GF-D8 (cell line): Measurements from ENCODE around the gene ABCC1.

Experiments
- DNase-seq: peaks from one replicate; lab custom pipeline; 2025; lab: John Stamatoyannopoulos, UW

ABCC1 gene

DNA sequence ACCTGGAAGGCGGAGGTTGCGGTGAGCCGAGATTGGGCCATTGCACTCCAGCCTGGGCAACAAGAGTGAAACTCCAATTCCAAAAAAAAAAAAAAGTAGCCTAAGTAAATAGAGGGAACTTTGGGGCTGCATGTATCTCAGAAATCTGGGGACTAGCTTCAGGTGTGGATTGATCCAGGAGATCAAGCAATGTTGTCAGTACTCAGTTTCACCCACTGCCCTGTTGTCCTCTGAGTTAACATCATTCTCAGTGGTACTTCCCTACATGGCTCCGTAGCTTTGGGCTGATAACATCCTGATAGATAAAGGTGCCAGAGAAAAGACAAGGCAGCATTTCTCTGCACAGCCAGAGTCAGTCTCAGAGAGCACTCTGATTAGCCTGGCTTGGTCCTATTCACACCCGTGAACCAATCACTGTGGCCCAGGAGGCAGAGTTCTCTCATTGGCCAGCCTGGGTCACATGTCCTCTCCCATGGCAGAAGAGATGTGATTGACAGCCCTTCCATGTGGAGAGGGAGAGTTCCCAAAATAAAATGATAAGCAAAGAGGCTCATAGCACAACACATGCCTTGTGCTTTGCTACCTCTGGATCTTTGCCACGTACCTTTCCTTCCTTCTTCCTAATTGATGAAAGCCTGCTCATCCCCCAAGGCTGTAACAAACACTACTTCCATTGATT lies 99.6 kb downstream of the ABCC1 start:
- DNase-seq = no peak

DNA sequence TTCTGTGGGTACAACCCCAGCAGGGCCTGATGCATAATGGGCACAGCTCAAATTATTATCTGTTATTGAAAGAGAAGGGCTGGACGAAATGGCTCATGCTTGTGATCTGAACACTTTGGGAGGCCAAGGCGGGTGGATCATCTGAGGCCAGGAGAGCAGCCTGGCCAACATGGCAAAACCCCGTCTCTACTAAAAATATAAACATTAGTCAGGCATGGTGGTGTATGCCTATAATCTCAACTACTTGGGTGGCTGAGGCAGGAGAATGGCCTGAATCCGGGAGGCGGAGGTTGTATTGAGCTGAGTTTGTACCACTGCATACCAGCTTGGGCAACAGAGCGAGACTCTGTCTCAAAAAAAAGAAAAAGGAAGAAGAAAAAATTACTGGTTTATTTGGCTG lies 100.7 kb downstream of the ABCC1 start:
- DNase-seq = no peak

DNA sequence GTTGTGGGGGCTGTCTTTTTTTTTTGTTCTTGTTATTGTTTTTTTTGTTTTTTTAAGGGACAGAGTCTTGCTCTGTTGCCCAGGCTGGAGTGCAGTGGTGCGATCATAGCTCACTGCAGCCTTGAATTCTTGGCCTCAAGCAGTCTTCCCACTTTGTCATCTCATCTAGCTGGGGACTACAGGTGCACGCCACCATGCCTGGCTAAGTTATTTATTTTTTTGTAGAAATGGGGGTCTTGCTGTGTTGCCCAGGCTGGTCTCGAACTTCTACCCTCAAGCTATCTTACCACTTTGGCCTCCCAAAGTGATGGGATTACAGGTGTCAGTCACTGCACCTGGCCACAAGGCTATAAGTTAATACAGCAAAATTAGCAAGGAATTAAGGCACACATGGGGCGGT lies 101.7 kb downstream of the ABCC1 start:
- DNase-seq = no peak

DNA sequence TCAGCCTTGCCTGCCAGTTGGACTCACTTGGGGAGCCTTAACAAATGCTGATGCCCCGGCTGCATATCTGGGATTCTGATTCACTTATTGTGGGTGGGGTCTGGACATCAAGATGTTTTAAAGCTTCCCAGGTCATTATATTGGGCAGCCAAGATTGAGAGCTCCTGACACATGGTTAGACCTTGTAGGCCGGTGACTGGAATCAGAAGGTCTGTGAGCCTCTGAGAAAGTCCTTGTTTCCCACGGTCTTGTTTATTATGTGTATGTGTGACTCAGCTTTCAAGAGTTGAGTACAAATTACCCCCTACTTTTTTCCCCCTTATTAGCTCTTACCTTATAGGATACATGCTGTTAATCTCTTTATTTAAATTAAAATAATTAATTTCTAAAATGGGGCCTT lies 103.5 kb downstream of the ABCC1 start:
- no peak for DNase-seq

DNA sequence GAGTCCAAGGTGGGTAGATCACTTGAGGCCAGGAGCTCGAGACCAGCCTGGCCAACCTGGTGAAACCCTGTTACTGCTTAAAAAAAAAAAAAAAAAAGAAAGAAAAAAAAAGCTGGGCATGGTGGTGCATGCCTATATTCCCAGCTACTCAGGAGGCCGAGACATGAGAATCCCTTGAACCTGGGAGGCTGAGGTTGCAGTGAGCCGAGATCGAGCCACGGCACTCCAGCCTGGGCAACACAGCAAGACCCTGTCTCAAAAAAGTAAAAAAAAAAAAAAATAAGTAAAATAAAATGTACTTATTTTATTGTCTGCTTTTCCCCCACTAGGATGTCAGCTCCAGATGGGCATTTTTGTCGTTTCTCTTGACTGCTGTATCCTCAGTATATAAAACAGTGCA lies 107.7 kb downstream of the ABCC1 start:
- no peak for DNase-seq

DNA sequence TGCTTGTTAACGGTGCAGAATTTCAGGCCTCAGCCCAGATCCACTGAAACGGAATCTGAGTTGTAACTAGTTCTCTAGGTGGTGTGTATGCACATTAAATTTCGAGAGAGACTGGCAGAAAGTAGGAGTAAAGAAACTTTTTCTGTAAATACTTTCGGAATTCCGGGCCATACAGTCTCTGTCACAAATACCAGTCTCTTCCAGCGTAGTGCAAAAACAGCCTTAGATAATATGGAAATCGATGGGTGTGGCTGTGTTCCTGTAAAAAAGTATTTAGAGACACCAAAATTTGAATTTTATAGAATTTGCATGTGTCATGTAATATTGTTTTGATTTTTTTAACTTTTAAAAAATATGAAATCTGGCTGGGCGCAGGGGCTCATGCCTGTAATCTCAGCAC lies 109.7 kb downstream of the ABCC1 start:
- no peak for DNase-seq

DNA sequence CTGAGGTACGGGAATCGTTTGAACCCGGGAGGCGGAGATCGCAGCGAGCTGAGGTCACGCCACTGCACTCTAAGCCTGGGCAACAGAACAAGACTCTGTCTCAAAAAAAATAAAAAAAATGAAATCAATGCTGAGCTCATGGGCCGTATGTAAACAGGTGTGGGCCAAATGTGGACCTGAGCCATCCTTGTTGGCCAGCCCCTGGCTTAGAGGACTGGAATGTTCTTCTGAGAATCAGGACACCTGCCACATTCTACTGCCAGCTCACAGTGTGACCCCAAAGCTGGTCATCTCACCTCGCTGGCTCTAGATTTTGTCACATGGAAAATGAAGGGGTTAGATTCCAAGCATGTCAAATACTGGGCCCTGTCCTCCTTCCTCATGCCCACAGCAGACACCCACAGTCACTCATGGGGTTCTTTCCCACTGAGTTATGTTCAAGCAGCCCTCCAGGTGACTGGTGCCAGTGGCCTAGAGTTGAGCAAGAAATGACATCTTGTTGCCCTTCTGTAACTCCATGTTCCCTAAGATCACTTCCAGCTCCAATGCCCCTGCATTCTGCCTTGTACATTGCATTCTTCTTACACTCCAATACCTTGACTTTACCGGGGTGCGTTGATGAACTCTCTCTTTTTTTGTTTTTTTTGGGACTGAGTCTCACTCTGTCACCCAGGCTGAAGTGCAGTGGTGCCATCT lies 110.6 kb downstream of the ABCC1 start:
- no peak for DNase-seq

DNA sequence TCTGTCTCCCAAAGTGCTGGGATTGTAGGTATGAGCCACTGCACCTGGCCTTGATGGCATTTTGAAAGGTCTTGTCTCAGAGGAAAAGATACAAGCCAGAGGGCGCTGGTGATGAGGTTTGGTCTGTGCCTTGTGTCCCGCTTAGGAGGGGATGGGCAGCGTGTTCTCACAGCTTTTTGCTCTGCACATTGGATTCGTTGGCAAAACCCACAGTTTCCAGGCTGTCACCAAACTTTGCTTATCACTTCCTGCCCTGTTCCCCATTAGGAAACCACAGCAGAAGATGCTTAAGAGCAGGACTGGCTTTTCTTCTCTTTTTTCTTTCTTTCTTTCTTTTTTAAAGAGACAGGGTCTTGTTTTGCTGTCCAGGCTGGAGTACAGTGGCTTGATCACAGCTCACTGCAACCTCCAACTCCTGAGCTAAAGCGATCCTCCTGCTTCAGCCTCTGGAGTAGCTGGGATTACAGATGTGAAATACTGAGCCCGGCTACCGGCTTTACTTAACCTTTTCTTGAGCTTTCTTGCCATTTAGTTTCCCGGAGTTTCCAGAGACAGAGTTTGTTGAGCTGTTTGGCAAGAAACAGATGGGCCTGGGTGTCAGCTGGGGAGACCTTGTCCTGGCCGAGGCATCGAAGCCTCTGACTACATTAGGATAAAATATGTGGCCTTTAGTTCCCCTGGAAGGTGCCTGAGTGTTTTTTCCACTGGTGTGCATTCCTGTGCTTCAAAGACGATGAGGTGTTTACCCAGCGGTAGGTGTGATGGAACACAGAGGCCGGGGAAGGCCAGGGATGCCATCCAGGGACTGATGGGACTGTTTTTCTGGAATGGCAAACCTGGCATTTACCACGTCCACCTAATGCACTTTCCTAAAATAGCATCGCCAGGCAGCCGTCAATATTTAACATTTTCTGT lies 112.9 kb downstream of the ABCC1 start:
- peak; percentile 99 for DNase-seq

DNA sequence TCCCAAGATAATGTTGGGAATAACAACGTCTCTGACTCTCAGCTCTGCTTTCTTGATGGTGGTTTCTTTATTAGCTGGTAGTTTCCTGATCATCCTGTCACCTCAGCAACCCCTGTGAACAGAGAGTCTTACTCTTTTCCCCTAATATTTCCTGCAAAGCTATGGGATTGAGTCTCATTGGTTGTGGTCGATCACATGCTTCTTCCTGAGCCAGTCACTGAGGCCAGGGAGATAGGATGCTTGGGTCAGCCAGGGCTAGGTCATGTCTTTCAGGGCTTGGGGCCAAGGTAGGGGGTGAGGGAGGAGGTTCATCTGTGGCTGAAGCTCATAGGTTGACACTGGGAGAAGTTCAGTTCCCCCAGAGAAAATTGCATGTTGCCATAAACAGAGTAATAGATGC lies 114.3 kb downstream of the ABCC1 start:
- DNase-seq = no peak

DNA sequence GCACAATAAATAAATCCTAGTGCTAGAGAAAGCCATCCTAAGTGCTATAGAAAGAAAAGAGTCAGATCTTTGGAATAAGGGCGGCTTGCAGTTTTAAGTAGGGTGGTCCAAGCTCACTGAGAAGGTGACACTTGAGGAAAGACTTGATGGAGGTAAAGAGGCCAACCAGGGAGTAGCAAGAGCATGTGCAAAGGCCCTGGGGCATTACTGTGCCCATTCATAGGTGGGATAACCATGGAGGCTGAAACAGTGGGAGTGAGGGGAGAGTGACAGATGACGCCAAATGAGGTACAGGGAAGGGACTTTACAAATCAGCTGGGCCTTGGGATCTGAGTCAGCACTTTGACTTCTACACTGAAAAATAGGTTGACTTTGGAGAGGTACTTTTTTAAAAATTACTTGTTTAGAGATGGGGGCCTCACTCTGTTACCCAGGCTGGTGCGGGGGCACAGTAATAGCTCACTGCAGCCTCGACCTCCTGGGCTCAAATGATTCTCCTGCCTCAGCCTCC lies 115.5 kb downstream of the ABCC1 start:
- DNase-seq = no peak

DNA sequence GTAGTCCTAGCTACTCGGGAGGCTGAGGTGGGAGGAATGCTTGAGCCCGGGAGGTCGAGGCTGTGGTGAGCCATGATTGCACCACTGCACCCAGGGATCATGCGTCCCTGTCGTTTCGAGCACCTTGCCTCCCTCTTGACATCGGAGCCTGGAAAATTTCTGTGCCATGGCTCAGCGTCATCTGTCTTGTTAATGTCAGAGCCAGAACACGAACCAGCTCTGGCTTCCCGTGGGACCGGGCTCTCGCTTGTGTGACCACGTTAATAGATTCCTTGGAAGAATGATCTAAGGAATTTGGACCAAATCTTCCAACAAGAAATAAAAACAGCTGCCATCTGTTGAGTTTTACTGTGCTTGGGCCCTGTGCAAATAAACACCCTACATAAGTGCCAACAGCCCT lies 117.7 kb downstream of the ABCC1 start:
- DNase-seq = no peak

DNA sequence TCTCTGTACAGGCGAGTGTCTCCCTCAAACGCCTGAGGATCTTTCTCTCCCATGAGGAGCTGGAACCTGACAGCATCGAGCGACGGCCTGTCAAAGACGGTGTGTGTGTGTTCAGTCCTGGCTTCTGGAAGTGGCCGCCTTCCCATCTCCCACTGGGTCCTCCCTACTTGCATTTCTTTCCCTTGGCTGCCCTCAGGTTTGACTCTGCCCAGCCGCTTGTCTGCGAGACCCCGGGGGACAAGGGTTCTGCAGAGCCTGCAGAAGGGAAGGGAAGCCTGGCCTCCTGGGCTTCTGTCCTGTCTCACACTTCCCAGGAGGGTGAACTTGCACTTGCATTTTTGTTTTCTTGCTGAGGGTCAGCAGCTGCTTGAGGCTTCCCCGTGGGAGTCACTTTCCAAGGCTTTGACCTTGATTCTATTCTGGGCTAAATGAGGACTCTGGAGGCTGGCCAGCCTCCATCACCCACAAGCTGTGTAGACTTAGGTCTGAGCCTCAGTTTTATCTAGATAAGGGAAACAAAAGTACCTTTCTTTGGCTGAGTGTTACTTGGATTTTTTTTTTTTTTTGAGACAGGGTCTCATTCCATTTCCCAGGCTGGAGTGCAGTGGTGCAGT lies 122.3 kb downstream of the ABCC1 start:
- DNase-seq = no peak

DNA sequence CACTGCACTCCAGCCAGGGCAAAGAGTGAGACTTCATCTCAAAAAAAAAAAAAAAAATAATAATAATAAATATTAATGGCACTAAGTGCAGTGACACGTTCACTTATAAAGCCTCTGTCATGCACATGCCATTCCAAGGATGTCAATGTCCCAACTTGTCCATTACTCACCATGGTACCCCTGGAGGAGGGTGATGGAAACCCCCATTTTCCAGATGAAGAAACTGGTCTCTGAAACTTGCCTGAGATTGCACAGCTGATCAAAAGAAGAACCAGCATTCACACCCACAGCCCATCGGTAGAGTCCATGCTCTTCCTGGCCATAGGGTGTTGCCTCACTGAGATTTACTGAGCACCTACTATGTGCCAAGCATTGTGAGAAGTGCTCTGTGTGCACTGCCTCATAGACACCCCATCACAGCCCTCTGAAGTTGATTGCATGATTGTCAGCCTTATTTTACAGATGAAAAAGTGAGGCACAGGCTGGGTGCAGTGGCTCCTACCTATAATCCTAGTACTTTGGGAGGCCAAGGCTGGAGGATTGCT lies 123.7 kb downstream of the ABCC1 start:
- no peak for DNase-seq

DNA sequence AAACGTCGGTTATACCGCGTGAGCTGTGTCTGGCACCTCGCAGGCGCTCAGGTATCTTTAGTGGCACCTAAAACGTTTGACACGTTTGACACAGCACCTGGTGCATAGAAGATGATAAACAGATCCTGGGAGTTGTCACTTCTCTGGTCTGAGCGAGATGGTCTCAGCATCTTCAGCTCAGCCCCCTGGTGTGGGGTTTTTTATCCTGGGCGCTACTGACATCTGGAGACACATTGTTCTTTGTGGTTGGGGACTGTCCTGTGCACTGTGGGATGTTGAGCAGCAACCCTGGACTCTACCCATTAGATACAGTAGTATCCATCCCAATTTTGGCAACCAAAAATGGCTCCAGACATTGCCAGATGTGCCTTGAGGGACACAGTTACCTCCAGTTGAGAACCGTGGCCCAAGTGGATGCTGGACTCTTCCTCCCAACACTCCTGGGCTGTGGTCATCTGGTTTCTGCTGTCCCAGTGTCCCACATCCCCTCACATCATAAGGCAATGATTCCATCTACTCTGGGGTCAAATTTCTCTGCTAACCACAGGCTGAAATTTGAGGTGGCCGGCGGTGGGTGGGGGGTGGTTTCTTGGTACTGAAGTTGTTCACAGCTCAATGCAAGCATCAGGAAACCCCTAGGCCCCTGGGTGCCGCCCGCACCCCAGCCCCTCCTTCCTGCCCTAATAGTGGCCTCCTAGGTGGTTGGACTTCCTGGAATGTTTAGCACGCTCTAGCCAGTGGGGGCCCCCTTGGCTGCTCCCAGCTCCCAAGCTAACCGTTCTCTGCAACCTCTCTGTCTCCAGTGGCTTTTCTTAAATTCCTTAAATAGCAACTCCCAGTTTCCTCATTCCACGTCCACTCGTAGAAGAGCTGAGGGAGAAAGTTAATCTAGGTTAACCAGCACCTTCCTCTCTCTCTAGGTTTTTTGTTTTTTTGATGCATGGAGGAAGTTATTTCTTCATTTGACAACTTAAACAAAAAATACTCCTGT lies 124.8 kb downstream of the ABCC1 start:
- peak; percentile 92 for DNase-seq

DNA sequence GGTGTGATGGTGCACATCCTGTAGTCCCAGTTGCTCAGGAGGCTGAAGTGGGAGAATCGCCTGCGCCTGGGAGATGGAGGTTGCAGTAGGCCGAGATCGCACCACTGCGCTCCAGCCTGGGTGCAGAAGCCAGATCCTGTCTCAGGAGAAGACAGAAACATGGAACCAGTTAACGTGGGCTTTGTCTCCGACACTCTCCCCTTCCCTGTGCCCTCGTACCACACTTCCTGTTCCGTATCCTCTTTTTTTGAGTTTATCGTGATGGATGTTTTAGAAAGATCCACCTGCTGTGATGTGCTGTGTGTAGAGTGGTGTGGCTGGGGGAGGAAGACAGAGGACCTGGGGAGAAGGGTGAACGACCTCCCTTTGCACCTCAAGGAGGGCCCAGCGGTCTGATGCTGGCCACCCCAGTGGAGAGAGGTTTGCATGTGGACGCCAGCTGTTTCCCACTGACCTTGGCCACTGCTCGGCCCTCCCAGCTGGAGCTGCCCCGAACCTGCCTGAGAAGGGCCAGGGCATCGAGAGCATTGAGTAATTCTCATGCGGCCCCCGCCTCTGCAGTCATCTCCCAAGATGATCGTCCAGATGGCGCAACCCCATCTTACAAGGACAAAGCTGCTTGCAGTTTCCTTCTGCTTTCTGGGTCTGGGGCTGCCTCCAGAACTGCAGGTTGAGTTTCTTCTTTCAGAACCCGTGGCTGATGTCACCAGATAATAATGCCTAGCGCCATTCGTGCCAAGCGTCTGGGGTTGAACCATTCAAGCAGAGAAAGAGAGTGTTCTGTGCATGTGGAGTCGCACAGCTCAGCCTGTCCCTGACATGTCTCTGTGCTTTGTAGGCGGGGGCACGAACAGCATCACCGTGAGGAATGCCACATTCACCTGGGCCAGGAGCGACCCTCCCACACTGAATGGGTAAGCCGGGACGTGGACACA lies 126.3 kb downstream of the ABCC1 start:
- DNase-seq = peak; percentile 97

DNA sequence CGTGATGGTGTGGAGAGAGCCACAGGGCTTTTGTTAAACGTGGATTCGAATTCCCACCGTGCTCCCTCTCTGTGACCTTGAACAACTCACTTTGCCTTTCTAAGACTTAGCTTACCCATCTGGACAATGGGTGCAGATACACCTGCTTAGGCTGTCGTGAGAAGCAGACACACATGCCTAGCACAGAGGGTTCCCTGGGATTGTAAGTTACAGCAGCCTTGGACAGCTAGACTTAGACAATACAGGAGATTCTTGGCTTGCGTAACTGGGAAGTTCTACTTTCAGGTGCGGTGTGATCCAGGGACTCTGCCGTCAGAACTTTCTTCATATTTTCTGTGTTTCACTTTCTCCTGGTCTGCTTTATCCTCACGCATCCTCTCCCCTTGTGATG lies 127.0 kb downstream of the ABCC1 start:
- no peak for DNase-seq

DNA sequence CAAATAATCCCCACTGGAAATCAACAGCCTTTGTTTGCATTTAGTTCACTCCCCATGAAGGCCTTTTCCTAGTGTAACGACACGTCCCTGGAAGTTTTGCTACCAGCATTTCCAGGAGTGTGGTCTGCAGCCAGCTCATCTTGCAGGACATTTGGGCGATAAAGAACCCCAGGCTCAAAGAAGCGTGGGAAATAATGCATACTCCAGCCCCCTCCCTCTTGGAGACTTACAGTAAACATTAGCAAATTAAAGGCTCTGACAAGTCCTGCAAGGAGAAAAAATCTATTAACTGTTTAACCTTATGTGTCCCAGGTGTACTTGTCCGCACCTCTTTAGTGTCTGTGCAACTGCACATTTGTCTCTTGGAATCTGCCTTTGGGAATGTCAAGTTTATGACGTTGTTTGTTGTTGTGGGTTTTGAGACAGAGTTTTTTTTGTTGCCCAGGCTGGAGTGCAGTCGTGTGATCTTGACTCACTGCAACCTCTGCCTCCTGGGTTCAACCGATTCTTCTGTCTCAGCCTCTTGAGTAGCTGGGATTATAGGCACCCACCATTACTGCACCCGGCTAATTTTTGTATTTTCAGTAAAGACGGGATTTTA lies 131.1 kb downstream of the ABCC1 start:
- no peak for DNase-seq

DNA sequence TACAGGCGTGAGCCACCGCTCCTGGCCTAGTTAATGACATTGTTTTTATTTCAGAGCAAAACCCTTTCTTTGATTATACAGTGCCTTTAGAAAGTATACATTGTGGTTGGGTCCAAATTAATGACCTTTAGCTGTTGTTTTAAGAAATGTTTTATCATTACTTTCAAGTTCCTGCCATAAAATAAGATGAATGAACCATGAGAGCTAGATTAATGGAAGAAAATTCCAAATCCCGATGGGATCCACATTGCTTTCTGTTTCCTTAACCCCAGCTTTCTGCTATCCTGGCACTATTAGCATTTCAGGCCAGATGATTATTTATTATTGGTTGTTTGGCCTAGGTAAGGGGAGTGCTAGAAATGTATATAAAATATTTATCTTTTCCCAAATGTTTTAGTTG lies 131.7 kb downstream of the ABCC1 start:
- DNase-seq = no peak

DNA sequence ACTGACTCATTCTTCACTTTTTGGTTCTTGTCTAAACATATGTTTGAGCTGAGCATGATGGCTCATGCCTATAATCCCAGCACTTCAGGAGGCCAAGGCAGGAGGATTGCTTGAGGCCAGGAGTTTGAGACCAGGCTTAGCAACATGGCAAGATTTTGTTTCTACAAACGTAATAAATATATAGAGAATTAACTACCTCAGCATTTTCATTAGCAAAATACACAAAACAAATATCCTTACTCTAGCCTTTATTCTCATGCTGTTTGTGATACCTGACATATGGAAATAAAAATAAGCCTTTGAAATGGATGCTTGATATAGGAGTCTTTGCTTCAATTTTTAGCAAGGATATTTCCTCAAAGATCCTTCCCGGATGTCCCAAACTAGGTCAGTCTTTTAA lies 132.8 kb downstream of the ABCC1 start:
- no peak for DNase-seq
